Mucosa of stomach (tissue), 1 donor: Measurements from ENCODE around the gene SEMA4A.
"Not testable (repeated sequence)": the region's sequence is repeated elsewhere in the genome, so short reads cannot be mapped to it uniquely, and the experiment has no call there.

Experiments used
- H3K27me3 ChIP-seq: one replicate; pipeline ENCODE4 v1.7.0; 2013; ENCODE audit warnings: mild to moderate bottlenecking, low read length; ENCODE audit not compliant: control insufficient read depth, insufficient read depth
- H3K36me3 ChIP-seq: one replicate; pipeline ENCODE4 v1.7.0; 2013; ENCODE audit warnings: low read length; ENCODE audit not compliant: control insufficient read depth, insufficient read depth
- H3K4me1 ChIP-seq: one replicate; pipeline ENCODE4 v1.7.0; 2013; ENCODE audit warnings: mild to moderate bottlenecking, low read length; ENCODE audit not compliant: control insufficient read depth, insufficient read depth
- H3K4me3 ChIP-seq: one replicate; pipeline ENCODE4 v1.7.0; 2013; ENCODE audit warnings: low read length
- H3K9ac ChIP-seq: one replicate; pipeline ENCODE4 v1.7.0; 2013; ENCODE audit warnings: mild to moderate bottlenecking, low read length, moderate library complexity
- H3K9me3 ChIP-seq: one replicate; pipeline ENCODE4 v1.7.0; 2013; ENCODE audit warnings: mild to moderate bottlenecking, low read length, moderate library complexity; ENCODE audit not compliant: control insufficient read depth
- donor health status: Pancreatic carcinoma.

Gene SEMA4A

GRCh38 chr1:156114101-156114918, 39.1 kb upstream of the SEMA4A start, which contains the start of gene LMNA:
Gene LMNA, plus strand, starts transcription at chr1:156114711. Its CDS starts 208 bp downstream, at chr1:156114919.
- no peaks in the 10 kb centered on the region for H3K36me3 ChIP-seq
- H3K27me3 ChIP-seq: no peaks in the 10 kb centered on the region
- peak within 1 kb of the TSS; percentile 96 for H3K9ac ChIP-seq
- peaks cover 22% of the 10 kb centered on the region for H3K4me1 ChIP-seq
- H3K4me3 ChIP-seq: peak within 1 kb of the TSS; percentile 99
- H3K9me3 ChIP-seq: no peaks in the 10 kb centered on the region

- Histone ChIP-seq H3K27me3 (no peaks in the 10 kb centered on the region), H3K4me1 (peaks cover 28% of the 10 kb centered on the region), H3K36me3 (no peaks in the 10 kb centered on the region), H3K9me3 (no peaks in the 10 kb centered on the region), H3K4me3 (peak overlapping the region; percentile 99), H3K9ac (peak overlapping the region; percentile 96)
Observed at GRCh38 chr1:156114919-156115513, 38.4 kb upstream of the SEMA4A start.

- H3K4me1 ChIP-seq: peaks cover 35% of the 10 kb centered on the region
Observed at GRCh38 chr1:156115514-156116374, 37.6 kb upstream of the SEMA4A start.

GRCh38 chr1:156116731-156117130, 36.7 kb upstream of the SEMA4A start:
- not testable (repeated sequence) for H3K36me3 ChIP-seq, H3K27me3 ChIP-seq, H3K9me3 ChIP-seq
- Histone ChIP-seq H3K4me3 (peak overlapping the region; percentile 99), H3K4me1 (peaks cover 45% of the 10 kb centered on the region), H3K9ac (peak overlapping the region; percentile 96)

More at GRCh38 chr1:156115514-156116374, 37.6 kb upstream of the SEMA4A start:
- H3K9ac ChIP-seq: peak overlapping the region; percentile 96
- no peaks in the 10 kb centered on the region for H3K27me3 ChIP-seq
- H3K36me3 ChIP-seq: no peaks in the 10 kb centered on the region
- H3K9me3 ChIP-seq: no peaks in the 10 kb centered on the region
- H3K4me3 ChIP-seq: peak overlapping the region; percentile 99

GRCh38 chr1:156117414-156118176, 35.8 kb upstream of the SEMA4A start:
- Histone ChIP-seq H3K9ac (peak overlapping the region; percentile 63), H3K9me3 (no peaks in the 10 kb centered on the region), H3K27me3 (no peaks in the 10 kb centered on the region), H3K36me3 (no peaks in the 10 kb centered on the region), H3K4me1 (peaks cover 54% of the 10 kb centered on the region), H3K4me3 (peak overlapping the region; percentile 29)

- Histone ChIP-seq H3K4me3 (peak overlapping the region; percentile 29), H3K9me3 (no peaks in the 10 kb centered on the region), H3K27me3 (no peaks in the 10 kb centered on the region), H3K4me1 (peaks cover 59% of the 10 kb centered on the region), H3K9ac (peak overlapping the region; percentile 63), H3K36me3 (no peaks in the 10 kb centered on the region)
Observed at GRCh38 chr1:156118177-156118868, 35.1 kb upstream of the SEMA4A start.

GRCh38 chr1:156119503-156120209, 33.7 kb upstream of the SEMA4A start:
- Histone ChIP-seq H3K9me3 (no peaks in the 10 kb centered on the region), H3K27me3 (no peaks in the 10 kb centered on the region), H3K4me3 (no peak overlapping the region), H3K36me3 (no peaks in the 10 kb centered on the region), H3K9ac (peak overlapping the region; percentile 6), H3K4me1 (peaks cover 61% of the 10 kb centered on the region)

GRCh38 chr1:156120318-156120717, 33.1 kb upstream of the SEMA4A start:
- no peak overlapping the region for H3K4me3 ChIP-seq
- H3K27me3 ChIP-seq: no peaks in the 10 kb centered on the region
- no peaks in the 10 kb centered on the region for H3K9me3 ChIP-seq
- H3K4me1 ChIP-seq: peaks cover 68% of the 10 kb centered on the region
- peak overlapping the region; percentile 6 for H3K9ac ChIP-seq
- no peaks in the 10 kb centered on the region for H3K36me3 ChIP-seq

- H3K9ac ChIP-seq, H3K36me3 ChIP-seq, H3K27me3 ChIP-seq, H3K4me3 ChIP-seq, H3K9me3 ChIP-seq: not testable (repeated sequence)
- peaks cover 74% of the 10 kb centered on the region for H3K4me1 ChIP-seq
Observed at GRCh38 chr1:156121005-156121404, 32.4 kb upstream of the SEMA4A start.

GRCh38 chr1:156121457-156121856, 31.9 kb upstream of the SEMA4A start:
- no peak overlapping the region for H3K4me3 ChIP-seq
- H3K36me3 ChIP-seq: no peaks in the 10 kb centered on the region
- peaks cover 79% of the 10 kb centered on the region for H3K4me1 ChIP-seq
- H3K9ac ChIP-seq: no peak overlapping the region
- no peaks in the 10 kb centered on the region for H3K9me3 ChIP-seq
- no peaks in the 10 kb centered on the region for H3K27me3 ChIP-seq
